K562 (cell line): ENCODE results near the gene DPYSL3. TPM values are rescaled to one million over a fixed set of nuclear protein-coding genes. Genes with fewer than 3 reads are reported as not detected.

Experiments used
- ATAC-seq: fragments of 200-7000 bp; cut with Tn5 transposase; 3 replicates; pipeline ENCODE4 v1.9.1; 2020; ENCODE audit warnings: moderate library complexity
- BruUV-seq: library from RNA; stranded (reverse); fragments of 400-500 nt; replicated peaks from 2 replicates; lab custom pipeline; 2021; lab: Mats Ljungman, UMichigan
- CTCF ChIA-PET: fragments of 300-600 bp; formaldehyde crosslinking; extraction: SDS; loops from one replicate; lab custom pipeline; 2021; ENCODE audit warnings: low intra/inter-chr PET ratio; lab: Yijun Ruan, JAX
- POLR2A ChIA-PET: fragments of 300-600, 350-650 bp; sonication (Branson Sonifier 250); formaldehyde crosslinking; extraction: SDS; loops from one replicate; lab custom pipeline; 2021; ENCODE audit warnings: antibody characterized with exemption, inconsistent platforms; lab: Yijun Ruan, JAX
- DNase-seq, 4 experiments: peaks; one replicate each; pipeline versions ENCODE4 v3.0.0 to v3.0.0-alpha.2; 2011 to 2018; ENCODE audit warnings: low spot score in 3 of 4, mixed read lengths in 3 of 4; ENCODE audit errors: extremely low read depth in 1 of 4
- FAIRE-seq: peaks from 2 replicates; lab custom pipeline; 2011; peaks lifted over from hg19 to GRCh38; lab: Jason Lieb, UNC
- H2AFZ ChIP-seq: 2 replicates; pipeline ENCODE4 v1.6.0; 2011; ENCODE audit warnings: low read depth, low read length, control low read depth, inconsistent platforms
- H3K27ac ChIP-seq: fragments of 200-600 bp; 3 replicates; pipeline ENCODE4 v1.8.0; 2011; ENCODE audit warnings: low read depth, mild to moderate bottlenecking, control low read depth, inconsistent platforms, low read length, moderate library complexity, mixed read lengths; ENCODE audit errors: extremely low read depth
- H3K27me3 ChIP-seq, 2 experiments: fragments of 300-600 bp in 1 of 2; 2 replicates in 1 of 2; 3 replicates in 1 of 2; pipeline versions ENCODE4 v1.6.0 to v1.8.0; 2011; ENCODE audit warnings: inconsistent platforms in 2 of 2, low read length in 2 of 2, mild to moderate bottlenecking in 1 of 2, mixed read lengths in 1 of 2, moderate library complexity in 1 of 2; ENCODE audit not compliant: control insufficient read depth in 2 of 2, insufficient read depth in 2 of 2
- H3K36me3 ChIP-seq: fragments of 300-600 bp; 3 replicates; pipeline ENCODE4 v1.8.0; 2011; ENCODE audit warnings: mild to moderate bottlenecking, low read length, inconsistent platforms; ENCODE audit not compliant: control insufficient read depth, insufficient read depth
- H3K4me1 ChIP-seq, 2 experiments: fragments of 200-600 bp in 1 of 2; replicated peaks in 1 of 2; 2 replicates in 1 of 2; 3 replicates in 1 of 2; pipeline versions ENCODE4 v1.5.1 to v1.8.0; 2011; ENCODE audit warnings: inconsistent platforms in 2 of 2, low read length in 2 of 2, mild to moderate bottlenecking in 1 of 2, mixed read lengths in 1 of 2, moderate library complexity in 1 of 2; ENCODE audit not compliant: control insufficient read depth in 2 of 2, insufficient read depth in 2 of 2
- H3K4me2 ChIP-seq: 2 replicates; pipeline ENCODE4 v1.6.1; 2011; ENCODE audit warnings: low read length, control low read depth, inconsistent platforms, mixed read lengths; ENCODE audit not compliant: insufficient read depth
- H3K4me3 ChIP-seq: fragments of 200-600 bp; sonication (generic), shearing (Covaris generic); 2 replicates; pipeline ENCODE4 v1.5.1; 2016; ENCODE audit warnings: control low read depth, inconsistent platforms
- H3K79me2 ChIP-seq: fragments of 200-600 bp; 3 replicates; pipeline ENCODE4 v1.8.0; 2011; ENCODE audit warnings: low read length, inconsistent platforms; ENCODE audit not compliant: control insufficient read depth, insufficient read depth
- H3K9ac ChIP-seq, 2 experiments: 2 replicates each; pipeline versions ENCODE4 v1.6.0 to v1.6.1; 2011; ENCODE audit warnings: low read depth in 2 of 2, low read length in 2 of 2, control low read depth in 1 of 2, inconsistent platforms in 1 of 2, mild to moderate bottlenecking in 1 of 2, mixed read lengths in 1 of 2; ENCODE audit not compliant: insufficient read depth in 1 of 2
- H3K9me1 ChIP-seq: one replicate; pipeline ENCODE4 v1.6.0; 2011; ENCODE audit warnings: inconsistent platforms, mild to moderate bottlenecking, low read length, moderate library complexity; ENCODE audit not compliant: control insufficient read depth, insufficient read depth
- H3K9me3 ChIP-seq: replicated peaks from 2 replicates; pipeline ENCODE4 v1.5.1; 2011; ENCODE audit warnings: low read depth, low read length, inconsistent platforms; ENCODE audit not compliant: control insufficient read depth, insufficient read depth
- H4K20me1 ChIP-seq: replicated peaks from 2 replicates; pipeline ENCODE4 v1.6.1; 2011; ENCODE audit warnings: low read length, inconsistent platforms, mixed read lengths; ENCODE audit not compliant: control insufficient read depth, insufficient read depth
- ARID2 ChIP-seq: fragments of 450-650 bp; IDR thresholded peaks from 2 replicates; pipeline ENCODE4 v1.6.1; 2017; ENCODE audit warnings: antibody characterized with exemption, mild to moderate bottlenecking
- CREBBP ChIP-seq: IDR thresholded peaks from one replicate; pipeline ENCODE4 v1.6.1; 2012; ENCODE audit warnings: low read depth, mild to moderate bottlenecking, control low read depth, inconsistent platforms, low read length
- CTBP1 ChIP-seq: fragments of 450-650 bp; IDR thresholded peaks from 2 replicates; pipeline ENCODE4 v1.6.1; 2016; ENCODE audit warnings: borderline replicate concordance
- FOXK2 ChIP-seq, 2 experiments: fragments of 450-650 bp; IDR thresholded peaks in 1 of 2; conservative IDR thresholded peaks in 1 of 2; 2 replicates each; pipeline ENCODE4 v1.6.1; 2016; ENCODE audit warnings: low read depth in 2 of 2, mild to moderate bottlenecking in 1 of 2
- GTF2F1 ChIP-seq: IDR thresholded peaks from 2 replicates; pipeline ENCODE4 v1.6.1; 2011; ENCODE audit warnings: low read depth, low read length, improper control_type of control experiment
- MAFF ChIP-seq: IDR thresholded peaks from 2 replicates; pipeline ENCODE4 v1.6.1; 2012; ENCODE audit warnings: low read length, improper control_type of control experiment
- NBN ChIP-seq: fragments of 450-650 bp; IDR thresholded peaks from 2 replicates; pipeline ENCODE4 v1.6.1; 2016; ENCODE audit warnings: low read depth, mild to moderate bottlenecking
- PTBP1 ChIP-seq: fragments of 200-400 bp; formaldehyde crosslinking; IDR thresholded peaks from 2 replicates; pipeline ENCODE4 v1.6.1; 2017; ENCODE audit warnings: low read depth, low read length
- RBM15 ChIP-seq: fragments of 200-400 bp; formaldehyde crosslinking; IDR thresholded peaks from 2 replicates; pipeline ENCODE4 v1.6.1; 2018; ENCODE audit warnings: mild to moderate bottlenecking, low read length, moderate library complexity; ENCODE audit not compliant: insufficient read depth
- RBM25 ChIP-seq: fragments of 200-400 bp; formaldehyde crosslinking; IDR thresholded peaks from 2 replicates; pipeline ENCODE4 v1.6.1; 2018; ENCODE audit warnings: low read length, low read depth, moderate library complexity; ENCODE audit not compliant: severe bottlenecking
- SNIP1 ChIP-seq: fragments of 450-650 bp; IDR thresholded peaks from 2 replicates; pipeline ENCODE4 v1.7.1; 2017; ENCODE audit warnings: low read depth, mild to moderate bottlenecking
- ZNF212 ChIP-seq: fragments of 450-650 bp; formaldehyde crosslinking; IDR thresholded peaks from 2 replicates; pipeline ENCODE4 v1.4.0; 2020; ENCODE audit warnings: mild to moderate bottlenecking
- WGBS: fragments of 100-300 bp; shearing (Covaris generic); methylation state at CpG from one replicate; pipeline ENCODE4 v1.1.6; 2016; ENCODE audit warnings: low coverage, mixed read lengths; ENCODE audit not compliant: insufficient coverage; ENCODE audit errors: missing lambda C conversion rate; 5-methylcytosine and 5-hydroxymethylcytosine counted together
- in situ Hi-C: fragments of 300-500 bp; cut with MboI; formaldehyde crosslinking; loops from 4 replicates; pipeline ENCODE4 v1.15.0; 2018; ENCODE audit warnings: inconsistent platforms, mixed read lengths
- intact Hi-C: fragments of 100-400 bp; cut with micrococcal nuclease; formaldehyde crosslinking; loops from 2 replicates; pipeline ENCODE4 v1.14.2; 2022
- polyA plus RNA-seq, 8 experiments: library from polyadenylated mRNA; depleted of rRNA in 4 of 8; stranded (reverse) in 5 of 8; unstranded in 3 of 8; fragments of >200 nt; fragmentation: Nextera tagmentation in 2 of 8; fragmentation: Illumina TruSeq in 1 of 8; extraction: Ambion mirVana in 2 of 8; extraction: Trizol in 1 of 8; gene quantifications; 2 replicates each; pipeline versions ENCODE4 v1.2.1 to v1.2.3, GENCODE V29; 2011 to 2014; ENCODE audit warnings: inconsistent platforms in 1 of 8, missing spikeins in 1 of 8
- total RNA-seq, 7 experiments: library from RNA; depleted of rRNA in 6 of 7; stranded (reverse); fragments of >200 nt in 6 of 7; fragmentation: Illumina TruSeq in 2 of 7; extraction: Trizol in 2 of 7; gene quantifications; 2 replicates each; pipeline versions ENCODE4 v1.2.1 to v1.2.3, GENCODE V29; 2011 to 2021; ENCODE audit warnings: low replicate concordance in 1 of 7
- TF ChIP-seq, protein P1 (sequence below), 3 experiments: fragments of 200-800 bp in 1 of 3; sonication (Bioruptor generic) in 1 of 3; sonication (generic) in 1 of 3; formaldehyde crosslinking in 1 of 3; IDR thresholded peaks; 2 replicates each; pipeline versions ENCODE4 v1.6.1 to v1.8.0; 2016 to 2022; ENCODE audit warnings: mild to moderate bottlenecking in 2 of 3, missing compliant biosample characterization in 2 of 3, missing genetic modification characterization in 2 of 3, missing genetic modification reagents in 1 of 3
- TF ChIP-seq, protein P2 (sequence below): fragments of 250-450 bp; sonication (Bioruptor Pico); IDR thresholded peaks from 2 replicates; pipeline ENCODE4 v1.8.0; 2022; ENCODE audit warnings: moderate library complexity, mild to moderate bottlenecking, inconsistent platforms
- TF ChIP-seq, protein P3 (sequence below): sonication (generic); formaldehyde crosslinking; IDR thresholded peaks from 2 replicates; pipeline ENCODE4 v1.8.0; 2022; ENCODE audit warnings: mild to moderate bottlenecking, missing genetic modification reagents

Gene DPYSL3
- total and polyA plus RNA-seq, 9 of the 15 experiments (the other 6 are each of a cell fraction or from before 2014, with no cell fraction given) = 0.07 to 0.55 TPM; not detected in 7

DNA sequence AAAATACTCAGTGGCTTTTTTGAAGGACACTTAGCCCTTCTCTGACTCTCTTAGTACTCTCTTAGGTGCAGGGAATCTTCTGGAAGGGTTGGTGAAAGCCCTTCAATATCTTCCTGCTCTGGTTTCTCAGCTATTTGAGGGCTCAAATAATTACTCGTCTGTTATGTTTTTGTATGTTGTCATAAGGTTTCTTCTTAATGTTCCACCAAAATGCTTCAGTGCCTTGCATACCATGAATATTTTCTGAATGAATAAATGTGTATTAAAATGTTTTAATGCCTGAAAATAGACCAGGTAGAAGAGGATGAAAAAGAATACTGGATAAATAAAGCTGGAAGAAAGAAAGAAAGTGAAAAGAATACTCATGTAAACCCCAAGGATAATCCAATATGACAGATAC is 150.8 kb downstream of the DPYSL3 start (continued):
- no peak for TF ChIP-seq ARID2
- TF ChIP-seq CREBBP = no peak
- no peak for TF ChIP-seq RBM15
- TF ChIP-seq RBM25 = no peak
- TF ChIP-seq PTBP1 = no peak
- no peak for TF ChIP-seq NBN
- TF ChIP-seq SNIP1 = no peak
- TF ChIP-seq, protein P1, sequence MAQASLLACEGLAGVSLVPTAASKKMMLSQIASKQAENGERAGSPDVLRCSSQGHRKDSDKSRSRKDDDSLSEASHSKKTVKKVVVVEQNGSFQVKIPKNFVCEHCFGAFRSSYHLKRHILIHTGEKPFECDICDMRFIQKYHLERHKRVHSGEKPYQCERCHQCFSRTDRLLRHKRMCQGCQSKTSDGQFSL (CRISPR knock-in tag; IDR thresholded peaks at IDR 0.05) = no peak
- TF ChIP-seq, protein P1 (tag; IDR thresholded peaks at IDR 0.05) = no peak
- TF ChIP-seq GTF2F1 = no peak
- TF ChIP-seq, all 486 proteins: peak for 0

DNA sequence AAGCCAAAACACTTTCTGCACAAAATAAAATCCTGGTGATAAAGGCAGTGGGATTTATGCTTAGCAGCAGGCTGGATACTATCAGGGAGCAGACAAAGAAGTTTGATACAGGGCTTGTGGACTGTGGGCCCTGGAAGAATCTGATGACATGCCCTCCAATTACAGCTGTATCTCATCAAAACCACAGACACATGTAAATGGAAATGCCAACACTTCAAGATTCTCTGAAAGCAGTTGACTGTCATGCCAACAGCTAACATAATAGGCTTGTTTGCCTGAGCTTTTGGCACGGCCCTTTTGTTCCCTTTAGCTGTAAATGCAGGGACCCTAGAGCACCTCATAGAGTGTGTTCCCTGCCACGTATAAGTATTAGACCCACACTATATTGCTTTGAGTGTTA is 160.6 kb downstream of the DPYSL3 start:
- POLR2A ChIA-PET = no interaction called here
- BruUV-seq = no TSS peak
- TF ChIP-seq, protein P2, sequence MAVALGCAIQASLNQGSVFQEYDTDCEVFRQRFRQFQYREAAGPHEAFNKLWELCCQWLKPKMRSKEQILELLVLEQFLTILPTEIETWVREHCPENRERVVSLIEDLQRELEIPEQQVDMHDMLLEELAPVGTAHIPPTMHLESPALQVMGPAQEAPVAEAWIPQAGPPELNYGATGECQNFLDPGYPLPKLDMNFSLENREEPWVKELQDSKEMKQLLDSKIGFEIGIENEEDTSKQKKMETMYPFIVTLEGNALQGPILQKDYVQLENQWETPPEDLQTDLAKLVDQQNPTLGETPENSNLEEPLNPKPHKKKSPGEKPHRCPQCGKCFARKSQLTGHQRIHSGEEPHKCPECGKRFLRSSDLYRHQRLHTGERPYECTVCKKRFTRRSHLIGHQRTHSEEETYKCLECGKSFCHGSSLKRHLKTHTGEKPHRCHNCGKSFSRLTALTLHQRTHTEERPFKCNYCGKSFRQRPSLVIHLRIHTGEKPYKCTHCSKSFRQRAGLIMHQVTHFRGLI (CRISPR knock-in tag) = no peak
- no peak for TF ChIP-seq FOXK2 (conservative IDR thresholded peaks at IDR 0.05 in 1 of 2, IDR thresholded peaks at IDR 0.05 in 1 of 2; ENCODE audit: low read depth in 2 of 2)
- no peak for TF ChIP-seq ZNF212 (CRISPR knock-in tag)
- no peak for TF ChIP-seq GTF2F1
- TF ChIP-seq, protein P3, sequence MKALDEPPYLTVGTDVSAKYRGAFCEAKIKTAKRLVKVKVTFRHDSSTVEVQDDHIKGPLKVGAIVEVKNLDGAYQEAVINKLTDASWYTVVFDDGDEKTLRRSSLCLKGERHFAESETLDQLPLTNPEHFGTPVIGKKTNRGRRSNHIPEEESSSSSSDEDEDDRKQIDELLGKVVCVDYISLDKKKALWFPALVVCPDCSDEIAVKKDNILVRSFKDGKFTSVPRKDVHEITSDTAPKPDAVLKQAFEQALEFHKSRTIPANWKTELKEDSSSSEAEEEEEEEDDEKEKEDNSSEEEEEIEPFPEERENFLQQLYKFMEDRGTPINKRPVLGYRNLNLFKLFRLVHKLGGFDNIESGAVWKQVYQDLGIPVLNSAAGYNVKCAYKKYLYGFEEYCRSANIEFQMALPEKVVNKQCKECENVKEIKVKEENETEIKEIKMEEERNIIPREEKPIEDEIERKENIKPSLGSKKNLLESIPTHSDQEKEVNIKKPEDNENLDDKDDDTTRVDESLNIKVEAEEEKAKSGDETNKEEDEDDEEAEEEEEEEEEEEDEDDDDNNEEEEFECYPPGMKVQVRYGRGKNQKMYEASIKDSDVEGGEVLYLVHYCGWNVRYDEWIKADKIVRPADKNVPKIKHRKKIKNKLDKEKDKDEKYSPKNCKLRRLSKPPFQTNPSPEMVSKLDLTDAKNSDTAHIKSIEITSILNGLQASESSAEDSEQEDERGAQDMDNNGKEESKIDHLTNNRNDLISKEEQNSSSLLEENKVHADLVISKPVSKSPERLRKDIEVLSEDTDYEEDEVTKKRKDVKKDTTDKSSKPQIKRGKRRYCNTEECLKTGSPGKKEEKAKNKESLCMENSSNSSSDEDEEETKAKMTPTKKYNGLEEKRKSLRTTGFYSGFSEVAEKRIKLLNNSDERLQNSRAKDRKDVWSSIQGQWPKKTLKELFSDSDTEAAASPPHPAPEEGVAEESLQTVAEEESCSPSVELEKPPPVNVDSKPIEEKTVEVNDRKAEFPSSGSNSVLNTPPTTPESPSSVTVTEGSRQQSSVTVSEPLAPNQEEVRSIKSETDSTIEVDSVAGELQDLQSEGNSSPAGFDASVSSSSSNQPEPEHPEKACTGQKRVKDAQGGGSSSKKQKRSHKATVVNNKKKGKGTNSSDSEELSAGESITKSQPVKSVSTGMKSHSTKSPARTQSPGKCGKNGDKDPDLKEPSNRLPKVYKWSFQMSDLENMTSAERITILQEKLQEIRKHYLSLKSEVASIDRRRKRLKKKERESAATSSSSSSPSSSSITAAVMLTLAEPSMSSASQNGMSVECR (CRISPR knock-in tag) = no peak
- TF ChIP-seq MAFF = no peak
- TF ChIP-seq CTBP1 = no peak

More for the DNA sequence above, 160.6 kb downstream of the DPYSL3 start:
- in situ Hi-C loops = no loop called here
- Histone ChIP-seq H3K27me3 (no peaks in the 10 kb centered on the region), H2AFZ (no peak overlapping the region), H3K4me2 (no peak overlapping the region), H3K4me3 (no peak overlapping the region), H3K9me1 (no peaks in the 10 kb centered on the region), H4K20me1 (no peaks in the 10 kb centered on the region), H3K36me3 (no peaks in the 10 kb centered on the region), H3K79me2 (no peaks in the 10 kb centered on the region), H3K4me1 (no peaks in the 10 kb centered on the region), H3K27ac (no peak overlapping the region), H3K9me3 (no peaks in the 10 kb centered on the region; the same call in 1 of the 2 replicates), H3K9ac (no peak overlapping the region)
- FAIRE-seq = no peak
- 0% methylated on average over 2 of the region's 2 CpGs for WGBS
- intact Hi-C loops = no loop called here
- no peak for DNase-seq
- CTCF ChIA-PET = no interaction called here
- ATAC-seq = no peak
